GM19328 (cell line): ENCODE measurements around the gene UPF2.
"Not testable (repeated sequence)": the region's sequence is repeated elsewhere in the genome, so short reads cannot be mapped to it uniquely, and the experiment has no call there.

ENCODE experiments used
- ATAC-seq: cut with Tn5 transposase; IDR thresholded peaks from one replicate; pipeline ENCODE4 v1.9.1; 2021; ENCODE audit warnings: mild to moderate bottlenecking, moderate library complexity; ENCODE audit not compliant: unreplicated experiment

Gene UPF2

GRCh38 chr10:12042797-12043651, at the start of gene UPF2:
UPF2 (minus strand) TSS chr10:12042809; CDS start chr10:12035423, 7,386 bp downstream.
- peak; percentile 45 for ATAC-seq

GRCh38 chr10:12091421-12091820, 48.8 kb upstream of the UPF2 start:
- ATAC-seq: no peak

DNA sequence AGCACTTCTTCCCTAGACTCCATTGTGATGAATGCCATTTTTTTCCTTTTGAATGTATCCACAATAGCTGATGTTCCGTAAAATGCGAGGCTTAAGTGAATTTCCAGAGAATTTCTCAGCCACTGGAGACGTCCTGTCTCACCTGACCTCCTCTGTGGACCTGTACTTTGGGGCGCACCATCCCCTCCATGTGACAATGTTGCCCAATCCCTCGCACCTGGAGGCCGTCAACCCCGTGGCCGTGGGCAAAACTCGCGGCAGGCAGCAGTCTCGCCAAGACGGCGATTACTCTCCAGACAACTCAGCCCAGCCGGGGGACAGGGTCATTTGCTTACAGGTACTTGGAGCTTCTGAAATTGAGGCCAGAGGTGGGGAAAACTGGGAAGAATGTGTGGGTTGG, 46.3 kb upstream of the UPF2 start:
- ATAC-seq: no peak

- no peak for ATAC-seq
Measured at GRCh38 chr10:12081879-12082557, 39.4 kb upstream of the UPF2 start.

DNA sequence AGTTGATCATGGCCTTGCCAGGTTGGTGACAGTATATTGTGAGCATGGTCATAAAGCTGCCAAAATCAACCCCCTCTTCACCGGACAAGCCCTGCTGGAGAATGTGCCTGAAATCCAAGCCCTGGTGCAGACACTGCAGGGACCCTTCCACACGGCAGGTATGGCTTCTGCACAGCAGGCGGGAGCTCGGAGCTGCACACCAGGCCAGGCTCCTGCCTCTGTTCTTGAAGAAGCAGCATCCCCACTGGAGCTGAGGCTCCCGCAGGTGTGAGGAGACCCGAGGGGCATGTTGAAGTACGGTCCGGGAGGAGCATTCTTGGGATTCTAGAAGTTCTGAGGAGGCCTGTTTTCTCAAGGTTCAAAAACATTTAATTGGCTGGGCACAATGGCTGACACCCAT, 38.9 kb upstream of the UPF2 start:
- no peak for ATAC-seq

- ATAC-seq: no peak
Measured at GRCh38 chr10:12077580-12078180, 35.1 kb upstream of the UPF2 start.

DNA sequence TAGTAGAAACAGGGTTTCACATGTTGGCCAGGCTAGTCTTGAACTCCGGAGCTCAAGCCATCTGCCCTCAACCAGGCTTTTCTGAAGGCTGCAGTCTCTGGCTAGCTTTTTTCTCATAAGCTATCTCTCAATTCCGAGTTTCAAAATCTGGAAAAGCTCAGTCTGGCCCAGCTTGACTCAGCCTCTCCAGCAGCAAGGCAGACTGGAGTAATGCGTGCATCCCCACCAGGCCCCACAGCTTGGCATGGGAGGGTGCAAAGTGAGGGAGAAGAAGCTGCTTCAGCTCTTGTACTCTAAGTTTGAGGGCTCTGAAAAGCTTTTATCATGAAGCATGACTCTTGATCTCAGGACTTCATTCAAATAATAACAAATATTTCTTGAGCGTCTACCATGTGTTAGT, 30.9 kb upstream of the UPF2 start:
- no peak for ATAC-seq

GRCh38 chr10:12071441-12071840, 28.8 kb upstream of the UPF2 start:
- ATAC-seq: not testable (repeated sequence)

GRCh38 chr10:12068449-12069269, 26.1 kb upstream of the UPF2 start, which contains the start of gene DHTKD1:
DHTKD1 (plus strand) TSS chr10:12068954; CDS start chr10:12069034, 80 bp downstream.
- peak; percentile 98 for ATAC-seq

DNA sequence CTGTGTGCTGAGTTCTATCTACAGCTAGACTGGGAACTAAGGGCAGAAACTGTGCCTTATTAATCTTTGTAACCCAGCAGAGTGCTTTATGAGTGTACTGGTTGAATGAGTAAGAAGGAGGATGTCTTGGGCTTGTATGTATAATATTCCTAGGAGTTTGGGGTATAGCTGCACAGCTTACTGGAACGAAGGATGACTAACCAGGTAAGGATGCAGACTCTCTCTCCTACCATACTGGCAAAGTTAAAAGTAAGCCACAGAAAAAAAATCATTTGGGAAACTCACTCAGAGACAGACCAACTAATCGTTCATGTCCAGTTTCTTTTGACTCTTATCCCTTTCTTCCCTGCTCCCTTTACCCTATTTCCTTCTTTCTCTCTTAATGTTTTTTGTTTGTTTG, 24.7 kb upstream of the UPF2 start:
- no peak for ATAC-seq

- no peak for ATAC-seq
Measured at GRCh38 chr10:12063483-12063818, 20.8 kb upstream of the UPF2 start.

- ATAC-seq: no peak
Measured at GRCh38 chr10:12062754-12063482, 20.3 kb upstream of the UPF2 start.

- ATAC-seq: no peak
Measured at GRCh38 chr10:12061124-12061523, 18.5 kb upstream of the UPF2 start.

DNA sequence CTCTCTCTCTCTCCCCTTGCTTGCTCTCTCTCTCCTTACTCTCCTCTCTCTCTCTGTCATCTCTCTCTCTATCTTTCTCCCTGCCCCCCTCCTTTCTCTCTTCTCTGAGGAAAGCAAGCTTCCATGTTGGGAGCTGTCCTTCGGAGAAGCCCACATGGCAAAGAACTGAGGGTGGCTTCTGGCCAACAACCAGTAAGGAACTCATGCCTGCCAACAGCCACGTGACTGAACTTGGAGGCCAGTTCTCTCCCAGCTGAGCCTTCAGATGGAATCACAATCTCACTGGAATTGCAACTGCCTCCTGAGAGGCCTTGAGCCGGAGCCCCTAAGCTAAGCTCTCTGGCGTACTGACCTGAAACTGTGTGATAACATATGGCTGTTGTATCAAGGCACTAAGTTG, 14.1 kb upstream of the UPF2 start:
- no peak for ATAC-seq

DNA sequence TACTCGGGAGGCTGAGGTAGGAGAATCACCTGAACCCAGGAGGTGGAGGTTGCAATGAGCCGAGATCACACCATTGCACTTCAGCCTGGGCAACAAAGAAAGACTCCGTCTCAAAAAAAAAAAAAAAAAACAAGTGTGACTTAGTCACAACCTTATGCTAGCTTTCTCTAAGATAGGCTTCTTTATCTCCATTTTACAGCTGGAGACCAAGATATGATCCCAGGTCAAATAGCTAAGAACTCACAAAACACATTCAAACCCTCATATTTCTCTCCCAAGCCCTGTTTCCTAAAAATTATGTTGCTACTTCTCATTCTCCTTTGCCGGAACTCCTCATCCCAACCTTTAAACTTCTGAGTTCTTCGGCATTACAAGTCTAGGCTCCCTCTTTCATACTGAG, 13.1 kb upstream of the UPF2 start:
- ATAC-seq: no peak

DNA sequence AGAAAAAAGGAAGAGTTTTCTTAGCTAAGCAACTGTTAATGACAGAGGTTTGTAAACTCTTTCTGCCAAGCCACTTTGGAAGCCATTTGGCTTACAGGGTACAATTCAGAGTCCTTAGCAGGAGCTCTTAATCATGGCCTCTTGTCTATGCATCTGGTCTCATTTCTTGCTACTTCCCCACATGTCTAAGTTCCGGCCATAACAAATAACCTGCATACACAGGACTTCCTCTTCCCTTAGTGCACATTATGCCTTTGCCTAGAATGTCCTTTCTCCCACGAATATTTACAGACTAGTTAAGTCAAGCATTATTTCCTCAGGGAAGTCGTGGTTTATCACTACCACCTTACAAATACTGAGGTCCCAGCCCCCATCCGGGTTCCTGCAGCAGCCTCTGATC, 8.6 kb upstream of the UPF2 start:
- ATAC-seq: no peak

DNA sequence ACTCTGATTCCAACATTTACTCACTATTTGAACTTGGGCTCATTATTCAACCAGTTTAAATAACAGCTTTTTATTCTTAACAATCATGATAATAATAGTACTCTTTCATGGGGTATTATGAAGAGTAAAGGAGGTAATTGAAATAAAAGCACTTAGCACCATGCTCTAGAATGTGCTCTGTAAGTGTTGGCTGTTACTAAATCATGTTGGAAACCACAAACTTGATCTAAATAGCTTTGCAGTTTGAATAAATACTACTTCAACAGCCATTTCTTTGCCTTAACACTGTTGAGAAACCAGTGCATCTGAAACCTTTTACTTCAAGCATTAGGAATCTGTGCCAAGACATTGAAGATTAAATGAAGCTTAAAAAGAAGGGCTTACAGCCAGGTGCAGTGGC, 7.9 kb upstream of the UPF2 start:
- no peak for ATAC-seq

DNA sequence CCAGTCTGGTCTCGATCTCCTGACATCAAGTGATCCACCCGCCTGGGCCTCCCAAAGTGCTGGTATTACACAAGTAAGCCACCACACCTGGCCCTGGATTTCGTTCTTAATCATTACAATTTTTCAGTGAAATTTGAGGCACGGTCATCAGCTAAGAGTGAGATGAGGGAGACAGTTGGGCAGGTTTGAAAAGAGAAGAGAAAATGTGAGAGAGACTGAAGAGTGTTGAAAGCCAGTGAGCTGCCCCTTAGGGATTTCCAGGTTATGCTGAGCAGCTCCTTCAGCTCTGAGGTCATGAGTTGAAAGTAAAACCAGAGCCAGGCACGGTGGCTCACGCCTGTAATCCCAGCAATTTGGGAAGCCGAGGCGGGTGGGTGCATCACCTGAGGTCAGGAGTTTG, 5.9 kb upstream of the UPF2 start:
- no peak for ATAC-seq

DNA sequence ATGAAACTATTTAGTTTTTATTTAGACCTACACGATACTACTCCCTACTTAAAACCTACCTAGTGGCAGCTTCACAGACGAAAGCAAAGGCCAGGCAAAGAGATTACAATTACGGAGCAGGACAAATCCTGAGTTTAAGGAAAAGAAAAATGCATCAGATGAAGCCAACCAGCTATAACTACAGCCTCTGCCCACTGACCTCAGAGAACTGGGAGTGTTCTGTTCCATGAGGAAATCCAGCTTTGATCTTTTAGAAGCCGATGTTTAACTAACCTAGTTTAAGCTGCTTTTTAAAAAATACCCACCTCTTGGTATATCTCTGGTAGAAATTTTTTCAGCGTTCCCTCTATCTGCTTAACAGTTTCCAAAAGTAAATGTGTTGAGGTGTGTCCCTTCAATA, 3.0 kb upstream of the UPF2 start:
- no peak for ATAC-seq

GRCh38 chr10:12042409-12042796, 206 bp downstream of the UPF2 start:
- no peak for ATAC-seq
